GM21390 (cell line): ENCODE results near the gene KANK2.
"Not testable (repeated sequence)": the region's sequence is repeated elsewhere in the genome, so short reads cannot be mapped to it uniquely, and the experiment has no call there.

Source experiments
- ATAC-seq: cut with Tn5 transposase; IDR thresholded peaks from one replicate; pipeline ENCODE4 v1.9.1; 2021; ENCODE audit not compliant: unreplicated experiment

Gene KANK2

GRCh38 chr19:11198769-11199424, 1.6 kb upstream of the KANK2 start:
- no peak for ATAC-seq

- ATAC-seq, result no peak
These were observed 810 bp upstream of the KANK2 start for GRCh38 chr19:11198175-11198534.

GRCh38 chr19:11196406-11197287, 698 bp downstream of the KANK2 start:
- no peak for ATAC-seq

- ATAC-seq, result no peak
These were observed 1.7 kb downstream of the KANK2 start for GRCh38 chr19:11195681-11196080.

- ATAC-seq, result no peak
These were observed 2.4 kb downstream of the KANK2 start for GRCh38 chr19:11194656-11195558.

- no peak for ATAC-seq
These were observed 3.2 kb downstream of the KANK2 start for GRCh38 chr19:11194173-11194572.

- no peak for ATAC-seq
These were observed 4.1 kb downstream of the KANK2 start for GRCh38 chr19:11192957-11193939.

GRCh38 chr19:11191934-11192333, 5.4 kb downstream of the KANK2 start:
- no peak for ATAC-seq

- no peak for ATAC-seq
These were observed 6.0 kb downstream of the KANK2 start for GRCh38 chr19:11191273-11191755.

- ATAC-seq, result no peak
These were observed 6.8 kb downstream of the KANK2 start for GRCh38 chr19:11190501-11190900.

- no peak for ATAC-seq
These were observed 9.9 kb downstream of the KANK2 start for GRCh38 chr19:11187441-11187840.

- no peak for ATAC-seq
These were observed 14.4 kb downstream of the KANK2 start for GRCh38 chr19:11182994-11183393.

- no peak for ATAC-seq
These were observed 15.9 kb downstream of the KANK2 start for GRCh38 chr19:11181488-11181887.

- ATAC-seq, result not testable (repeated sequence)
These were observed 16.4 kb downstream of the KANK2 start for GRCh38 chr19:11180975-11181374.

GRCh38 chr19:11180346-11180745, 17.0 kb downstream of the KANK2 start:
- no peak for ATAC-seq

GRCh38 chr19:11179716-11180297, 17.5 kb downstream of the KANK2 start:
- ATAC-seq, result no peak

- ATAC-seq, result not testable (repeated sequence)
These were observed 18.2 kb downstream of the KANK2 start for GRCh38 chr19:11179145-11179465.

GRCh38 chr19:11177592-11177991, 19.8 kb downstream of the KANK2 start:
- ATAC-seq, result no peak

GRCh38 chr19:11176466-11177193, 20.7 kb downstream of the KANK2 start:
- ATAC-seq, result no peak
